Kidney glomerular epithelial cell (primary cell): ENCODE results near the gene SLC38A3.

Experiments
- DNase-seq: peaks from one replicate; lab custom pipeline; 2025; lab: John Stamatoyannopoulos, UW

Gene SLC38A3

GRCh38 chr3:50204804-50205412 is at the start of gene SLC38A3:
Gene SLC38A3, plus strand, starts transcription at chr3:50205271. Its CDS starts 8,929 bp downstream, at chr3:50214200.
- no peak for DNase-seq

- no peak for DNase-seq
These were observed 49.6 kb upstream of the SLC38A3 start for GRCh38 chr3:50155491-50155878.

GRCh38 chr3:50155891-50156290 is 49.2 kb upstream of the SLC38A3 start:
- DNase-seq = peak; percentile 25

DNA sequence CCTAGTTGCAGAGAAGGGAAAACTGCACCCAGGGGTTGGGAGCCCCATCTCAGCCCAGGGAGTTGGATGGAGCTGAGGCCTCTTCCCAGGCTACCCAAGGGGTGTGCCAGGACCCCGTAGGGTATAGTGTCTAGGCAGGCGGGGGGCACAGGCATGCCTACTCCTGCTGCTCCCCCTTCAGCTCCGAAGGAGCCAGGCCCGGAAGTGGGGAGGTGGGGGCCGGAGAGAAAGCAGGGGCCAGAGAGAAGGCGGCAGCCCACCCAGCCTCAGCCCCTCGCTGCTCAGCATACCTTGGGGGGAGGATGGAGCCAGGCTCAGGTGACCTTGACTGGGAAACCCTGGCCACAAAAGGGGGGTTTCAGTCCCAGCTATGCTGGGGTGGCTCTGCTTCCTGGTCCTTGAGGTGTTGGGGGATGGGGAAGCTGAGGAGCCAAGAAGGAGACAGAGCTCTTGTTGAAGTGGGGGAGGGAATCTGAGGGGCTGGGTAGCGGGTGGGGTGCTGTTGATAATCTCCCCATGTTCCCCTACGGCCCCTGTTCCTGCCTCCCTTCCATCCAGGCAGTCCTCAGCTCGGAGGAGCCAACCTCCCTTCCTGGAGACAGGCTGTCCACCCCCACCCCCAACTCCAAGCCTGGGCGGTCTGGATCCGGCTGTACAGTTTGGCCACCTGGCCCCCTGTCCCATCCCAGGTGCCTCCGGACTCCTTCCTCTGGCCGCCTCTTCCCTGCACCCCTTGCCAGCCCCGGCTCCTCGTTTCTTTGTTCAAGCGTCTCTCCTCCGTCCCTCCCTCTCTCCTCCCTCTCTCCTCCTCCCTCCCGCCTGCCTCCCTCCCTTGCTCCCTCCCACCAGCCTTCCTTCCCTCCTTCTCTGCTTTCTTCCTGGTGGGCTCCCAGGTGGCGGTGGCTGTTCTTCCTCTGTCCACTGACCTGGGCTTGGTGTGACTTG is 48.2 kb upstream of the SLC38A3 start:
- DNase-seq = peak; percentile 18

DNA sequence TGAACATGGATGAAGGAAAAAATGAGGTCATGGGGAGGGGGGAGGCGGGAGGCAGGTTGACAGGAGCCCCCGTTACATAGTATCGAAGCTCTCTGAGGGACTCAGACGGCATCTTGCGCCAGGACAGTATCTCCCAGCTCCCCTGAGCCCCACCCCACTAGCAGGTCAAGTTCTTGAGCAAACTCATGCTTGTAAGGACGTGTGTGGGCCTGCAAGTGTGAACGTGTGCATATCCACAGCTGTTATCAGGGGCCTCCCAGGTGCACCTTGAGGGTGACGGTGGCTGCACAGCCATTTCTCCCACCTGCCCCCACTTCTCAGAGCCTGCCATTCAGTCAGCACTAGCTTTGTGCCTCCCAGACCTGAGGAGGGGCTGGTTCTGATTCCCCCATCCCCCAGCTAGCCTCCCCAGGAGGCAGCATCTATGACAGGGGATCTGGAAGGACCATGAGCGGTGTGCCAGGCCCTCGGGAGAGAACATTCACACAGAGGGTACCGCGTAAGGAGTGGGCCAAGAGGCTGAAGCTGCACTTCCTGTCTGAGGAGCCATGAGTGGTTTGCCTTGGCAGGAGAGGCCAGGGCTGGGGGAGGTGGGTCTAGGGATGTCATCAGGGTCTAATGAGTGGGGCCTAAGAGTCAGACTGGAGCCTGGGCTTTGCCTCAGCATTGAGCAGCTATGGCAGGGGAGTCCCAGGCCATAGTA is 47.1 kb upstream of the SLC38A3 start:
- DNase-seq = no peak

GRCh38 chr3:50158530-50159146 is 46.4 kb upstream of the SLC38A3 start:
- DNase-seq = no peak

DNA sequence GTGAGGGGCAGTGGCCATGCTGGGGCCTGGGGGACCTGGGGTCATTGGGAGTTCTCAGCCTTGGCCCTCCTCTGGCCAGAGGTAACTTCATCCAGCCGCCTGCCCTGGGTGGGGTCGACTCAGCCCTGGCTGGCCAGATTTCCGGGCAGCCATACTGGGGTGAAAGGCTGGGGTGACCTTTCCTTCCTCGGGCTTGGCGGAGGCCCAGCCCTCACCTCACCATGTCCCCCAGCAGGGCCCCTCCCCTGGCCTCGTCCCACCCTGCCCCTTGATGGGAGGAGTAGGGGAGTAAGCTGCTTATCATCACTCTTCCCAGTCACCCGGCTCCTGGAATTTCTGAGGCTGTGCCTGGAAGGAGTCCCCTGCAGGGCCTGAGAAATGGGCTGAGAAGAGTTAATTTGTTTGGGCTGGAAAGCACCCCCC is 44.5 kb upstream of the SLC38A3 start:
- no peak for DNase-seq

DNA sequence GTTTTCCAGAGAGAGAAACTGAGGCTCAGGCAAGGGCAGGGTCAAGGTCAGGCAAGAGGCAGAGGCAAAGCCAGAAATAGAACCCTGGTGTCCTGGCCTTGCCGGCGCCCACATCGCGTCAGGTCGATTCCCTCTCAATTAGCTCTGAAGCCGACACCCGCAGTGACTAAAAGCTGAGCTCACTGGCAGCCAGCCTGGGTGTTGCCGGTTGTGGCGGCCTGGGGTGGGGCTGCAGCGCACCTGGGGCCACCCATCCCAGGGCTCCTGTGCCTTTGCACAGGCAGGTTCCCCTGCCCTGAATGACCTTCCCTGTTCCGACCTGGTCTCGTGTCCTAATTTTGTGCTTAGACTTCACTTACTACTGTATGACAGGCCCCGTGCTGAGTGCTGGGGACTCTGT is 43.8 kb upstream of the SLC38A3 start:
- DNase-seq = no peak

DNA sequence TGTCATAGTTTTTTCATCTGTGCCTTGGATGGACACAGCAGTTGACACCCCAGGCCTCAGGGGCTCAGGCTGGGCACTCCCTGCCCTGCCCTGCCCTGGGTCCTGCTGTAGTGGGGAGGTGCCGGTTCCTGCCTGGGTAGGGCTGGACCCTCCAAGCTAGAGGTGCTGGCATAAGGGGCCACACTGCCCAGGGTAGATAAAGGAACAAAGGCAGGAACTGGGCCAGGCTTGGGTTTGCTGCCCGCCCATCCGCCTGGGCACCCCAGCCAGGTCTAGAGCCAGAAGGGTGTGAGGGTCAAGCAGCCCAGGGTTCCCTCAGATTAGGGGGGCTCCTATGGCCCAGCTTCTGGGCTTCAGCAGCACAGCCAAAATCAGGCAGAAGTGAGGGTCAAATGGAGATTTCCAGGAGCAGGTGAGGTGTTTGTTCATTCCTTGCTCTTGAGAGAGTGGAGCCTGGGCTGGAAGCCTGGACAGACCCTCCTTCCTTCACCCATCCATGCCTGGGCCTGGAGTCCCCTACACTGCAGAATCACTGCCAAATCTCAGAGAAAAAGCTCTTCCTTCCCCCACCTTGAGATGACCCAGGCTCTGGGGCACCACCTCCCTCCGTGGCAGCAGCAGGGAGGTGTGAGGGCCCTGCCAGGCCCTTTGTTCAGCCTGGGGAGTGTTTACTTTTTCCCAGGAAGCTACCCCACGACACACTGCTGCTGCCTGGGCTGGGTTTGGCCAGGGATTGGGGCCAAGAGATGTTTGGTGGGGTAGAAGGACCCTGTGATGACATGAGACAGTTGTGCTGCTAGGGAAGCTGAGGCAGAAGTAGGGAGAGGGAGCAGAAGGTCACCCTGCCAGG is 42.8 kb upstream of the SLC38A3 start:
- no peak for DNase-seq

- DNase-seq = peak; percentile 85
These were observed 41.3 kb upstream of the SLC38A3 start for GRCh38 chr3:50163572-50164455.

DNA sequence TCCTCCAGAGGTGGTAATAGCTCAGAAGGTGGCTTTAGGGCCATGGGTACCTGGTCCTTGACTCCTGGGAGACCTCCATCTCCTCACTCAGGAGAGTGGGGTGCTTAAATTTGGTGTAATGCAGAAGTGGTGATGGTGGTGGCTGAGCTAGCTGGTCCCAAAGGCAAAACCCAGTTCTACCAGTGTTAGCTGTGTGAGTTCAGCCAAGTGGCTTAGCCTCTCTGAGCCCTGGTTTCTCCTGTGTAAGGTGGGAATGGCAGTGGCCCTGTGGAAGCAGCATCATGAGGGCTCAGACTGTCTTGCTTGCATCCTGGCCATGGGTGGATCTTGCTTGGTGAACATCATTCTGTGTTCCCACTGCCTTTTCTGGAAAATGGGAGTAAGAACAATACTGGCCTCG is 40.6 kb upstream of the SLC38A3 start:
- DNase-seq = no peak

DNA sequence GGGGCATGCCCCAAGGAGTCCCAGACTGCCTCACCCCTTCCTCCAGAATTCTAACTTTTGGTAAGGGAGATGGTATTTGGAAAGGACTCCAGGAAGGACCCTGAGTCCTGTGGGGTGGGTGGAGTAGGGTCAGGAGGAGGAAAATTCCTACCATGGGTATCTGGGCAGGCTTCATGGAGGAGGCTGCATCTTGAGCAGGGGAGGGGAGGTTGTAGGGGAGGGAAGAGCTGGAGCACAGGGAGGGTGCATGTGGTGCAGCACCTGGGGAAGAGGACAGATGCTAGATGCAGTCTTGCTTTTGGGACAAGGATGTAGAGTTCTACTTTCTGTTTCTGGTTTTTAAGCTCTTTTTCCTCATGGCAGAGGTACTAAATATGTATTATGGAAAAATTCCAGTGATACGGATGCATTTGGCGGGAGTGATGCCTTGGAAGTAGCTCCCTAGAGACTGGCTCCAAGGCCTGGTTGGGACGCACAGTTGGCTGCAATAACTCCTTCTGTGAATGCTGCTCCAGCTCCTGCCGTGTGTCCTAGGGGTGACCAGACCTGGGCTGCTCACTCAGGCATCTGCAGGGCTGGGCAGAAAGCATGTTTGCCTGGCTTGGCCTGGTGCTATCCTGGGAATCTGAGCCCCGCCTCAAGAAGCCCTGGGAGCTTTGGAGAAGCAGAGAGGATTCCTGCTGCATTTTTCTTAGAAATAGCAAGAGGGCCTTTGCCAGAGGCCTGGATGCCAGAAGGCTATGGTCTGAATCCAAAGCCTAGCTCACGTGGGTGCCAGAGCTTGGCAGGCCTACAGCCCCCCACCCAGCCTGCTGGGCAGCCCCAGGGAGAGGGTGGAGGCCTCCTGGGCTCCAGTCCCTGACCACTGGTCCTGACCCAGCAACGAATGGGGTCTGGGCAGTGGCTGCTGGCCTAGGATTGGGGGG is 39.8 kb upstream of the SLC38A3 start:
- peak; percentile 30 for DNase-seq

- peak; percentile 36 for DNase-seq
These were observed 39.0 kb upstream of the SLC38A3 start for GRCh38 chr3:50165910-50166538.

DNA sequence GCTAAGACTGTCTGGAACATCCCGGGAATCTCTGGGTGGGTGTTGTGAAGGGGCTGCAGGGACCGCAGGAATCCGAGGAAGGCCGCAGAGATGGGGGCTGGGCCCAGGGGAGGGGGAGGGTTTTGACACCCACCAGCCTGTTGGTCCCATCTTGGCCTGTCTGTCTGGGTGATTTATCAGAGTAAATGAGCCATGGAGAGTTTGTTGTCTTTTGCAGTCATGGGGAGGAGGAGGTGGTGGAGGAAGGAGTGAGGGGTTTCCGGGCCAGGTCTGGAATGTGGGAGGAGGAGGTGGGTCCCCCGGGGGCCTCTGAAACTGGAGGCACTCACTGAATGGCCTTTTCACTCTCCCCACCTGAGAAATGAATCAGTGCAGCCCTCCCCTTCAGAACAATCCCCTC is 38.5 kb upstream of the SLC38A3 start:
- DNase-seq = peak; percentile 94

- peak; percentile 83 for DNase-seq
These were observed 37.8 kb upstream of the SLC38A3 start for GRCh38 chr3:50167069-50167840.

GRCh38 chr3:50167841-50168209 is 37.2 kb upstream of the SLC38A3 start:
- no peak for DNase-seq

DNA sequence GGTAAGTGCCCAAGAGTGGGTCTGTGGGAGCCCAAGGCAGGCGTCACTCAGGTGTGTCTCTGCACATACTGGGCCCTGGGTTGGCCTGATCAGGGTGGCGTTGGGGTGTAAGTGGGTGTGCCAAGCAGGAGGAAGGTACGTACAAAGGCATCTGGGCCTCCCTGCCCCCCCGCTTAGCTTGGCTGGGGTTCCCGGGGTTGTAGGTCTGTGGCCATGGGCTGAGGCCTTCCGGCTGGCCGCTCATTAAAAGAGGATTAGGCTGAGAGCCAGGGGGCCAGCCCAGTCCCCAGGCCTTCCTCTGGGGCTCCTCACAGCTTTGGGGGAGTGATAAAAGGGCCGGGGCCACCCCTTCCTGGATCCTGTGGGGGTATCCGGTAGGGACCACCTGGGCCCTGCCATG is 36.7 kb upstream of the SLC38A3 start:
- DNase-seq = no peak

DNA sequence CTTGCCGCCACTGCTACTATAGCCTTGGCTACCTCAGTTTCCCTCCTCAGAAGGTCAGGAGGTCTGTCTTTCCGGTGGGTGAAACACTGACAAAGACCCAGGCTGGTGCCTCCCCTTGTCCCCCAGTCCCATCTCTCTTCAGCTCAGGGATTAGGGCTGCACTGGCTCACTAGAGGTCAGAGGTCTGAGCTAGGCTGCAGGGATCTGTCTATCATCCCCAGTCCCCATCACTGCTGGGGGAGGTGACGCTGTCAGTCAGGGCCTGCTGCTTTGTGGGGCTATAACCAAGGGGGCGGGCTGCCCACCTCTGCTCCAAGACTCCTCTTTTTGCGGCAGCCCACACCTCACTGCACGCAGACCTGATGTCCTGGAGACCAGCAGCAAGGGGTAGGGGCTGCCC is 36.3 kb upstream of the SLC38A3 start:
- DNase-seq = no peak
